GM10248 (cell line): ENCODE data around the gene ZSCAN20.

ENCODE experiments used
- CTCF ChIA-PET: fragments of 300-600 bp; sonication (Branson Sonifier 250); formaldehyde crosslinking; extraction: SDS; loops from one replicate; lab custom pipeline; 2021; ENCODE audit warnings: antibody characterized with exemption; lab: Yijun Ruan, JAX
- POLR2A ChIA-PET: fragments of 350-650 bp; sonication (Branson Sonifier 250); formaldehyde crosslinking; extraction: SDS; loops from one replicate; lab custom pipeline; 2020; ENCODE audit warnings: antibody characterized with exemption; lab: Yijun Ruan, JAX
- DNase-seq: peaks from one replicate; pipeline ENCODE4 v3.0.0; 2012; ENCODE audit errors: extremely low spot score
- CTCF ChIP-seq: IDR thresholded peaks from 2 replicates; pipeline ENCODE4 v1.5.1; 2012; ENCODE audit warnings: mild to moderate bottlenecking, low read depth; ENCODE audit errors: extremely low read depth, missing control alignments, control extremely low read depth

Gene ZSCAN20

GRCh38 chr1:33443080-33443704, 29.3 kb upstream of the ZSCAN20 start:
- DNase-seq = no peak
- no peak for TF ChIP-seq CTCF
- CTCF ChIA-PET = interaction anchor here (1.2 to 2.9 kb wide), 4 partner anchors 13 to 148 kb away, joined by 3 to 9 read pairs (median 4); no protein-coding TSS in a partner anchor
- POLR2A ChIA-PET = no interaction called here

GRCh38 chr1:33443705-33444180, 28.7 kb upstream of the ZSCAN20 start:
- ChIA-PET POLR2A (no interaction called here), CTCF (interaction anchor here (1.2 to 2.9 kb wide), 4 partner anchors 12 to 148 kb away, joined by 3 to 9 read pairs (median 4); no protein-coding TSS in a partner anchor)
- TF ChIP-seq CTCF = no peak
- DNase-seq = no peak

GRCh38 chr1:33445108-33445507, 27.3 kb upstream of the ZSCAN20 start:
- DNase-seq = no peak
- ChIA-PET POLR2A (no interaction called here), CTCF (interaction anchor here (1.7 to 3.1 kb wide), 3 partner anchors 10 to 147 kb away, joined by 3 to 10 read pairs (median 8); no protein-coding TSS in a partner anchor)
- no peak for TF ChIP-seq CTCF

- no peak for DNase-seq
- no peak for TF ChIP-seq CTCF
- ChIA-PET CTCF (interaction anchor here (1.2 to 3.1 kb wide), 4 partner anchors 9 to 78 kb away, joined by 3 to 10 read pairs (median 6); no protein-coding TSS in a partner anchor), POLR2A (no interaction called here)
Observed at GRCh38 chr1:33446590-33446989, 25.9 kb upstream of the ZSCAN20 start.

GRCh38 chr1:33454646-33455282, 17.7 kb upstream of the ZSCAN20 start:
- CTCF ChIA-PET = interaction anchor here (0.8 to 3.3 kb wide), 9 partner anchors 8 to 197 kb away, joined by 3 to 15 read pairs (median 4); no protein-coding TSS in a partner anchor
- no peak for DNase-seq
- no peak for TF ChIP-seq CTCF
- POLR2A ChIA-PET = no interaction called here
